Dermis blood vessel endothelial cell (primary cell): ENCODE data around the gene GPR84. TPM values are rescaled to one million over a fixed set of nuclear protein-coding genes. Genes with fewer than 3 reads are reported as not detected.

Experiments
- DNase-seq: peaks from one replicate; pipeline ENCODE4 v3.0.0; 2010
- total RNA-seq: library from RNA; depleted of rRNA; stranded (reverse); fragments of >200 nt; gene quantifications from 2 replicates; pipeline ENCODE4 v1.2.3, GENCODE V29; 2014

GPR84 gene
- under 0.01 and 0.05 TPM in 2 replicates for total RNA-seq

- DNase-seq, result no peak
These were observed at the start of gene GPR84 for GRCh38 chr12:54364413-54364812. GPR84 (minus strand) TSS chr12:54364486; CDS start chr12:54363851, 635 bp downstream.

- peak; percentile 74 for DNase-seq
These were observed 49.3 kb upstream of the GPR84 start for GRCh38 chr12:54413284-54414190.

- DNase-seq, result peak; percentile 31
These were observed 48.5 kb upstream of the GPR84 start for GRCh38 chr12:54412786-54413185.

DNA sequence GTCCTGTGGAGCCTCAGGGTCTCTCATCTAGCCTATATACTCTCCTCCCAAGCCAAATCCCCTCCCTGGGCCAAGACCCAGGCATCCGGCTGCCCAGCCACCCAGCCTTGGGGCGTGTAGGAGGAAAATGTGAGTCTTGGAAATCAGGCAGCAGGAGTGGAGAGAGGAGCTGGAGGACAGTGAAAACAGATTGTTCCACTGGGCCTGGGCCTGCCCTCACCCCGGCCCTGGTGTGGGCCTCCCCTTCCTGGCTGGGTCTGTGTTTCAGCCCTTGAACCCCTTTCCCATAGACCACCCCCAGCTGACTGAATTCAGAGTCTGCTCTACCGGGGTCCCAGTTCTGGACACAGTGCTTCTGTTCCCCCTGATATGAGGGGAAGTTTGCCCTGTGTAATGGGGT lies 48.1 kb upstream of the GPR84 start:
- DNase-seq, result peak; percentile 29

DNA sequence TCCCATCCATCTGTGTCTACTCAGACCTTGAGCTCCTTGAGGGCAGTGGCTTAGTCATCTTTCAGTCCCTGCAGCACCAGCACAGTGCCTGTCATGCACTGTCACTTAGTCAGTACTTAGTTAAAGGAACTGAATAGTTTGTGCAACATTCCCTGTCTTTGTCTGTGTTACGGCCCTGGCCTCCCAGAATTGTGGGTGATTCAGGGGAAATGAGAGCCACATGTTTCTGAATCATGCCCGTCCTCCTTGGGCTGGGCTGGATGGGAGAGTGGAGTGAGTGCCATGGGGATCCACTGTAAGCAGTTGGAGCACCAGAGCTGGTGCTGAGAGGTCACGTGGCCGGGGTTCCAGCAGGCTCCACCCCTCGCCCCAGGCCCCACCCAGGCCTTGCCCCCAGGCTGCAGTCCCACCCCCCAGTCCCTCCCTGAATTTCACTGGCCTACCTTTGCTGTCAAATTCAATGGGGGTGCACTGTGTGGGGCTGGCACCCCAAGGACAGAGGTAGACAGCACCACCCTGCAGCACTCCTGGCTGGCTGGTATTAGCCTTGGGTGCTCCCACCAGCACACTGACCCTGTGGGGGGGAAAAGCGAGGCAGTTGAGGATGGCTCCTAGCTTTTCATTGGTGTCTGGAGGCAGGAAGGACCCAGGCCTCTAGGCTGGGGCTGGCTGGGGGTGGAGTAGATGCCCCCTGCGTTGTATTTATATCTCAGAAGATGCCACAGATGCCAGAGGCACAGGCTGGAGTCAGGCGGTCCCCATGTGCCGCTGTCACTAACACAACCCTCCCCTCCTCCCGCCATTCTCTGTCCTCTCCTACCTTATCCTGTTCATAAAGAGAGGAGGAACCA lies 47.3 kb upstream of the GPR84 start:
- peak; percentile 89 for DNase-seq

- no peak for DNase-seq
These were observed 45.0 kb upstream of the GPR84 start for GRCh38 chr12:54409267-54409666.

- no peak for DNase-seq
These were observed 43.1 kb upstream of the GPR84 start for GRCh38 chr12:54407183-54407905.

DNA sequence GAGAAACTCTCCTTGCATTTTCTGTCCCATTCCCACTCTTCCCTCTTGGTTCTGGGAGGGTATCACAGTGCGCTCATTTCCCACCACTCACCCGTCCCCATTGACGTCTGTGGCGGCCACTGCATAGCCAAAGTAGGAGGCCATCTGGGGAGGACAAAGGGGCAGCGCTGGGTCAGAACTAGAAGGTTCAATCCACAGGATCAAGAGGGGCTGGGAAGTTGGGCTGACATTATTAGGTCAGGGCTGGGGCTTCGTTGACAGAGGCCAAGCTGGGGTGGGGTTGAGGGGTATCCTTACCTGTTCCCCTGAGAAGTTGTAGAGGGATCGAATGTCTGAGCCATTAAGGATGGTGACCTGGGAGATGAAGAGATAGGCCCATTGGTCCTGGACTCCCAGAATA lies 41.3 kb upstream of the GPR84 start:
- DNase-seq, result no peak

- no peak for DNase-seq
These were observed 40.8 kb upstream of the GPR84 start for GRCh38 chr12:54405106-54405505.

- DNase-seq, result peak; percentile 84
These were observed 40.0 kb upstream of the GPR84 start for GRCh38 chr12:54404061-54405004.

GRCh38 chr12:54401119-54401518 lies 36.8 kb upstream of the GPR84 start:
- no peak for DNase-seq

- peak; percentile 93 for DNase-seq
These were observed 34.9 kb upstream of the GPR84 start for GRCh38 chr12:54398995-54399793.

DNA sequence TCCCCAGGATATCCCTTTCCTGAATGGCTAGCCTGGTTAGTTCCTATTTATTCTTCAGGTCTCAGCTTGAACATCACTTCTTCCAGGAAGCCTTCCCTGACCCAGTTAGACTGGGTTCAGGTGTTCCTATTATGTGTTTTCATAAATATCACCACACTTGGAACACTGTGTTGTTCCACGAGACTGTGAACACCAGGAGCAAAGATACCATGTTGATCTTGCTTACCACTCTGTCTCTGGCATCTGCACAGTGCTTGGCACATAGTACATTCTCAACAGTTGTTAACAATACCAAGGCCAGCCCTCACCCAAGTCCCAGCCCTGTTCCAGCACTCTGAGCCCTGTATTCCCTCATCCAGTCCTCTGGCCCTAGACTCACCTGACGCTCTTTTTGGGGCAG lies 33.9 kb upstream of the GPR84 start:
- DNase-seq, result no peak

DNA sequence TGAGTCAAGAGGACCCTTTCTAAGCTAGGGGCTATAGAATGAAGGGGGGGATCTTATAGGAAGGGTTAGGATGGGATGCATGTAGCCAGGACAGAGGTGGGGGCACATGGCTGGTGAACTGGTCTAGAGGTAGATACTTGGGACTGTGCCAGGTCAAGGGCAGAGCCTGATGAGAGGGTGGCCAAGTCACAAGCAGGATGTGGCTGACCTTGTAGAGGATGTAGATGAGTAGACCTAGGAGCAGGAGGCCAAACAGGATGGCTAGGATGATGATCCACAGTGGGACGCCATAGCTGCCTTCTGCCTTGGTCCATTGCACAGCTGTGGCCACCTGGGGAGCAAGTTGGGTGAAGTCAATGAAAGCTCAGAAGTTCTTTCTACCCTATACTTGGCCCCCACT lies 32.9 kb upstream of the GPR84 start:
- no peak for DNase-seq

DNA sequence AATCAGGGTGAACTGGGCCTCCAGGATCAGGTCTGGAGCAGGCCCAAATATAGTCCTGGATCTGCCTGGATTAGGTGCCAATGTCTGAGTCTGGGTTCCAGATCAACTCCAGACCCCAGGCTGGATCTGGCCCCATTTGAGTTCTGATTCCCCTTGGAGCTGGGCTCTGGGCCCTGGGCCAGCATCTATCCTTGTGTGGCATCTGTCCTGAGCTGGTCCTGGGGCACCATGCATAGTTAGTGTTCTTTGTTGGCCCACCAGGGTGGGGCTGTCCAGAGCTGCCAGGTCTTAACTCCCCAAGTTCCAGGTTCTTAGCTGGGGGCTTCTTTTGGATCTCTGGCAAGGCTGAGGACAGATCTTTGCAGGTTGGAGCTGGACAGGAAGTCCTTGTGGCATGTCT lies 31.3 kb upstream of the GPR84 start:
- no peak for DNase-seq

DNA sequence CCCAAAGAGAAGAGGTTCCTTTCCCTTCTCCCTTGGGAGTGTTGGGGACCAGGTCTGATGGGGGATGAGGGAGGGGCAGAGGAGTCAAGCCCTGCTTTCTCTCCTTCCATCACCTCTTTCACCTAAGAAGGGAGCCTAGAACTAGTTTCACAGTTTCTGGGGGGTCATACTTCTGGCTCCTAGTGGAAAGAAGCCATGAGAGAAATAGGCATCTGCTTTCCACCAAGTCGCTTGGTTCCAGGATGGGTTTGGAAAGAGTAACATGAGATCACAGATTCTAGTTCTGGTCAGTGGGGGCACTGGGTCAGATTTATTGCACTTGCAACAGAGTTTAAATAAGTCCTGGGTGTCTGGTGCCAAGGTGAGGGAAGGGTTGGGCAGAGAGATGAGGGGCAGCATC lies 30.7 kb upstream of the GPR84 start:
- DNase-seq, result no peak

DNA sequence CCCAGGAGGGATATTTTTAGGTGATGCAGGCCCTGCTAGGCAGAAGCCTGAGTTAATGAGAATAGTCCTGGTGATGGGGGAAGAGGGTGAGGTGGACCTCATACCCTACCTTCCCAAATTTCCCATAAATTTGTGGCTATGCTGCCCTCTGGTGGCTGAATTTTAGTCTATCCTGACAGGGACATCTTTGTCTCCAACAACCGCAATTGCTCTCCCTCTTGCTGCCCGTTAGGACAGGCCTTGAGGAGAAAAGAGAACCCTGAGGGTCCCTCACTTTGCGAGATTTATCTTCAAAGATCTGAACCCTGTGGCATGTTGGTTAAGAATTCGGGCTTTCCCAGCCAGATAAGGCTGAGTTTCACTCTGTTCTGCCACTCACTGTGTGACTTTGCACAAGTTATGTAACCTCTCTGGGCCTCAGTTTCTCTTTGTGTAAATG lies 30.0 kb upstream of the GPR84 start:
- DNase-seq, result peak; percentile 65

GRCh38 chr12:54393743-54394142 lies 29.5 kb upstream of the GPR84 start:
- no peak for DNase-seq

- DNase-seq, result no peak
These were observed 28.9 kb upstream of the GPR84 start for GRCh38 chr12:54393207-54393609.

- no peak for DNase-seq
These were observed 28.4 kb upstream of the GPR84 start for GRCh38 chr12:54392485-54393206.
